Measurements from ENCODE around the gene FRRS1L. TPM values are rescaled to one million over a fixed set of nuclear protein-coding genes. Genes with fewer than 3 reads are reported as not detected.

Gene FRRS1L
- total RNA-seq, 6 experiments from 2014 or later = not detected

DNA sequence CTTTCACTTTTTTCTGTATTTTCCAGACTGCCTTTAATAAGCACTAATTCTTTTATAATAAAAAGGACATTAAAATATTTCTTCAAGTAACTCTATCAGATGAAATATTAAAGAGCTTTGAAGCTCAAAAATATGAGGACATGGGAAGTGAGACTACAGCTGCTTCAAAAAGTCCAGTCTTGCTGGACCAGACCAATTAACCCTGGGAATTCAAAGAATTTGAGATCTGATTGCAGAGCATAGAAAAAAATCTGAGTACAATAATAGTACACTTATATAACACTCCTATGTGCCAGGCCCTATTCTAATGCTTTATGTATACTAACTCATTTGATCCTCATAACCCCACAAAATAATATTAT, 57.1 kb downstream of the FRRS1L start:
- intact Hi-C loops (cut with DNase I) = no loop called here
- H3K27me3 ChIP-seq = no peaks in the 10 kb centered on the region
- DNase-seq (no peak), ATAC-seq (no peak)
- TF ChIP-seq, protein P1, sequence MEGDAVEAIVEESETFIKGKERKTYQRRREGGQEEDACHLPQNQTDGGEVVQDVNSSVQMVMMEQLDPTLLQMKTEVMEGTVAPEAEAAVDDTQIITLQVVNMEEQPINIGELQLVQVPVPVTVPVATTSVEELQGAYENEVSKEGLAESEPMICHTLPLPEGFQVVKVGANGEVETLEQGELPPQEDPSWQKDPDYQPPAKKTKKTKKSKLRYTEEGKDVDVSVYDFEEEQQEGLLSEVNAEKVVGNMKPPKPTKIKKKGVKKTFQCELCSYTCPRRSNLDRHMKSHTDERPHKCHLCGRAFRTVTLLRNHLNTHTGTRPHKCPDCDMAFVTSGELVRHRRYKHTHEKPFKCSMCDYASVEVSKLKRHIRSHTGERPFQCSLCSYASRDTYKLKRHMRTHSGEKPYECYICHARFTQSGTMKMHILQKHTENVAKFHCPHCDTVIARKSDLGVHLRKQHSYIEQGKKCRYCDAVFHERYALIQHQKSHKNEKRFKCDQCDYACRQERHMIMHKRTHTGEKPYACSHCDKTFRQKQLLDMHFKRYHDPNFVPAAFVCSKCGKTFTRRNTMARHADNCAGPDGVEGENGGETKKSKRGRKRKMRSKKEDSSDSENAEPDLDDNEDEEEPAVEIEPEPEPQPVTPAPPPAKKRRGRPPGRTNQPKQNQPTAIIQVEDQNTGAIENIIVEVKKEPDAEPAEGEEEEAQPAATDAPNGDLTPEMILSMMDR (IDR thresholded peaks at IDR 0.05) = no peak
- TF ChIP-seq POLR2A (IDR thresholded peaks at IDR 0.05) = no peak
- no peaks in the 10 kb centered on the region for H3K9me3 ChIP-seq
- H3K36me3 ChIP-seq = no peaks in the 10 kb centered on the region
- H3K4me3 ChIP-seq = no peak overlapping the region
- peaks cover 0 to 53% (median 5%) of the 10 kb centered on the region in 4 donors for H3K4me1 ChIP-seq
- H3K27ac ChIP-seq = peak overlapping the region in 2 of 3 donors; percentile 23 to 29

GRCh38 chr9:109108318-109108717, 58.7 kb downstream of the FRRS1L start:
- Histone ChIP-seq H3K27ac (no peak overlapping the region), H3K4me3 (no peak overlapping the region), H3K4me1 (peaks cover 0 to 42% (median 4%) of the 10 kb centered on the region in 4 donors), H3K27me3 (no peaks in the 10 kb centered on the region), H3K36me3 (no peaks in the 10 kb centered on the region), H3K9me3 (no peaks in the 10 kb centered on the region)
- intact Hi-C loops (cut with DNase I) = no loop called here
- no peak for DNase-seq
- ATAC-seq = peak in 1 of 4 donors; percentile 8
- 55% methylated on average over 4 of the region's 4 CpGs for WGBS (ENCODE audit: insufficient coverage, low coverage, low lambda C conversion rate, missing lambda C conversion rate)
- TF ChIP-seq, protein P1 (IDR thresholded peaks at IDR 0.05) = no peak
- TF ChIP-seq POLR2A (IDR thresholded peaks at IDR 0.05) = no peak

- no peaks in the 10 kb centered on the region for H3K9me3 ChIP-seq
- no peak overlapping the region for H3K27ac ChIP-seq
- DNase-seq (no peak), ATAC-seq (peak in 1 of 4 donors; percentile 62)
- H3K36me3 ChIP-seq = no peaks in the 10 kb centered on the region
- 36% methylated on average over 4 of the region's 4 CpGs for WGBS (ENCODE audit: insufficient coverage, low coverage, low lambda C conversion rate, missing lambda C conversion rate)
- H3K27me3 ChIP-seq = no peaks in the 10 kb centered on the region
- peaks cover 0 to 37% (median 4%) of the 10 kb centered on the region in 4 donors for H3K4me1 ChIP-seq
- TF ChIP-seq, protein P1 (IDR thresholded peaks at IDR 0.05) = no peak
- no peak for TF ChIP-seq POLR2A (IDR thresholded peaks at IDR 0.05)
- intact Hi-C loops (cut with DNase I) = no loop called here
- no peak overlapping the region for H3K4me3 ChIP-seq
These were observed 59.4 kb downstream of the FRRS1L start for GRCh38 chr9:109107402-109108240.

- no peak for TF ChIP-seq POLR2A (IDR thresholded peaks at IDR 0.05)
- TF ChIP-seq, protein P1 (IDR thresholded peaks at IDR 0.05) = no peak
- intact Hi-C loops (cut with DNase I) = no loop called here
- no peaks in the 10 kb centered on the region for H3K27me3 ChIP-seq
- H3K4me3 ChIP-seq = no peak overlapping the region
- WGBS (ENCODE audit: insufficient coverage, low coverage, low lambda C conversion rate, missing lambda C conversion rate) = 19% methylated on average over 3 of the region's 3 CpGs
- H3K27ac ChIP-seq = peak overlapping the region; percentile 53 to 65 (median 56)
- no peaks in the 10 kb centered on the region for H3K9me3 ChIP-seq
- H3K36me3 ChIP-seq = no peaks in the 10 kb centered on the region
- ATAC-seq (peak; percentile 67 to 84 (median 79)), DNase-seq (no peak)
- H3K4me1 ChIP-seq = peaks cover 0 to 48% (median 20%) of the 10 kb centered on the region in 4 donors
These were observed 65.2 kb downstream of the FRRS1L start for GRCh38 chr9:109101810-109102209.
